GM12878 (cell line): ENCODE measurements around the gene FAM114A2. TPM values are rescaled to one million over a fixed set of nuclear protein-coding genes. Genes with fewer than 3 reads are reported as not detected.

Source experiments
- ATAC-seq: fragments of 200-7000 bp; cut with Tn5 transposase; 3 replicates; pipeline ENCODE4 v1.9.1; 2020; ENCODE audit warnings: mild to moderate bottlenecking, moderate library complexity
- BruUV-seq: library from RNA; stranded (reverse); fragments of 400-500 nt; replicated peaks from 2 replicates; lab custom pipeline; 2021; lab: Mats Ljungman, UMichigan
- CTCF ChIA-PET: fragments of 300-600 bp; sonication (Branson Sonifier 250); formaldehyde crosslinking; extraction: SDS; loops from one replicate; lab custom pipeline; 2021; ENCODE audit warnings: inconsistent platforms; lab: Yijun Ruan, JAX
- POLR2A ChIA-PET: fragments of 350-600 bp; formaldehyde crosslinking; extraction: SDS; loops from one replicate; lab custom pipeline; 2021; ENCODE audit warnings: inconsistent platforms; lab: Charles Lee
- RAD21 ChIA-PET: fragments of 300-600 bp; sonication (Branson Sonifier 250); formaldehyde crosslinking; loops from one replicate; lab custom pipeline; 2023; ENCODE audit warnings: antibody characterized with exemption; ENCODE audit not compliant: unreplicated experiment; lab: Charles Lee
- SMC1A ChIA-PET: fragments of 300-600 bp; sonication (Branson Sonifier 250); formaldehyde crosslinking; loops from one replicate; lab custom pipeline; 2023; ENCODE audit not compliant: unreplicated experiment, uncharacterized antibody; lab: Charles Lee
- DNase-seq: peaks from one replicate; pipeline ENCODE4 v3.0.0-alpha.2; 2011; ENCODE audit warnings: low read depth, low spot score
- FAIRE-seq: peaks from 3 replicates; lab custom pipeline; 2011; peaks lifted over from hg19 to GRCh38; lab: Jason Lieb, UNC
- H2AFZ ChIP-seq: 2 replicates; pipeline ENCODE4 v1.6.0; 2011; ENCODE audit warnings: low read depth, low read length, control low read depth; ENCODE audit not compliant: control insufficient read depth
- H3K27ac ChIP-seq: 2 replicates; pipeline ENCODE4 v1.5.1; 2011; ENCODE audit warnings: control low read depth; ENCODE audit not compliant: control insufficient read depth, insufficient read depth
- H3K27me3 ChIP-seq, 2 experiments: replicated peaks in 1 of 2; 2 replicates each; pipeline versions ENCODE4 v1.6.0 to v1.6.1; 2011; ENCODE audit warnings: low read length in 1 of 2; ENCODE audit not compliant: control insufficient read depth in 2 of 2, insufficient read depth in 2 of 2
- H3K36me3 ChIP-seq, 2 experiments: 2 replicates each; pipeline ENCODE4 v1.5.1; 2011; ENCODE audit warnings: low read length in 1 of 2; ENCODE audit not compliant: control insufficient read depth in 2 of 2, insufficient read depth in 2 of 2
- H3K4me1 ChIP-seq: 2 replicates; pipeline ENCODE4 v1.6.1; 2011; ENCODE audit warnings: mild to moderate bottlenecking, low read length, moderate library complexity, mixed read lengths; ENCODE audit not compliant: control insufficient read depth, insufficient read depth
- H3K4me2 ChIP-seq: 2 replicates; pipeline ENCODE4 v1.6.0; 2011; ENCODE audit warnings: control low read depth; ENCODE audit not compliant: control insufficient read depth, insufficient read depth
- H3K4me3 ChIP-seq: fragments of 200-600 bp; sonication (generic); 2 replicates; pipeline ENCODE4 v1.5.1; 2016
- H3K79me2 ChIP-seq: 2 replicates; pipeline ENCODE4 v1.6.0; 2011; ENCODE audit warnings: low read length; ENCODE audit not compliant: control insufficient read depth, insufficient read depth
- H3K9ac ChIP-seq: 2 replicates; pipeline ENCODE4 v1.8.0; 2011; ENCODE audit warnings: low read length, control low read depth, mixed read lengths; ENCODE audit not compliant: control insufficient read depth, insufficient read depth
- H3K9me3 ChIP-seq: replicated peaks from 3 replicates; pipeline ENCODE4 v1.5.1; 2011; ENCODE audit warnings: mild to moderate bottlenecking, low read length; ENCODE audit not compliant: control insufficient read depth, insufficient read depth
- H4K20me1 ChIP-seq: 2 replicates; pipeline ENCODE4 v1.6.0; 2011; ENCODE audit not compliant: control insufficient read depth, insufficient read depth
- BACH1 ChIP-seq: fragments of 450-650 bp; IDR thresholded peaks from 2 replicates; pipeline ENCODE4 v1.6.1; 2017; ENCODE audit warnings: mild to moderate bottlenecking, borderline replicate concordance
- BHLHE40 ChIP-seq, 2 experiments: fragments of 450-650 bp in 1 of 2; IDR thresholded peaks; 2 replicates each; pipeline ENCODE4 v1.6.1; 2011 to 2017; ENCODE audit warnings: low read depth in 2 of 2, borderline replicate concordance in 1 of 2, improper control_type of control experiment in 1 of 2, low read length in 1 of 2, mild to moderate bottlenecking in 1 of 2
- CHD1 ChIP-seq: IDR thresholded peaks from 2 replicates; pipeline ENCODE4 v1.6.1; 2012; ENCODE audit warnings: low read depth, low read length, improper control_type of control experiment
- E2F8 ChIP-seq: fragments of 450-650 bp; IDR thresholded peaks from 2 replicates; pipeline ENCODE4 v1.6.1; 2018; ENCODE audit warnings: mild to moderate bottlenecking, low read depth, moderate library complexity; ENCODE audit not compliant: partially characterized antibody
- E4F1 ChIP-seq: fragments of 450-650 bp; IDR thresholded peaks from 2 replicates; pipeline ENCODE4 v1.6.1; 2018; ENCODE audit warnings: borderline replicate concordance, mild to moderate bottlenecking; ENCODE audit not compliant: partially characterized antibody
- ETV6 ChIP-seq, 2 experiments: fragments of 450-650 bp in 1 of 2; IDR thresholded peaks in 1 of 2; conservative IDR thresholded peaks in 1 of 2; 2 replicates each; pipeline ENCODE4 v1.6.1; 2014; ENCODE audit warnings: antibody characterized with exemption in 1 of 2, borderline replicate concordance in 1 of 2, low read depth in 1 of 2, mild to moderate bottlenecking in 1 of 2, moderate library complexity in 1 of 2
- MAX ChIP-seq: IDR thresholded peaks from 2 replicates; pipeline ENCODE4 v1.6.1; 2012; ENCODE audit warnings: low read depth, low read length, improper control_type of control experiment
- NR2C2 ChIP-seq: IDR thresholded peaks from 2 replicates; pipeline ENCODE4 v1.6.1; 2011; ENCODE audit warnings: borderline replicate concordance, low read depth; ENCODE audit not compliant: control insufficient read depth, insufficient read length
- PAX8 ChIP-seq: fragments of 450-650 bp; IDR thresholded peaks from 2 replicates; pipeline ENCODE4 v1.6.1; 2017; ENCODE audit warnings: mild to moderate bottlenecking, moderate library complexity
- PBX3 ChIP-seq: IDR thresholded peaks from 2 replicates; pipeline ENCODE4 v1.6.1; 2011; ENCODE audit warnings: mild to moderate bottlenecking, low read depth, low read length, moderate library complexity; ENCODE audit not compliant: insufficient replicate concordance
- POLR2A ChIP-seq: IDR thresholded peaks from 2 replicates; pipeline ENCODE4 v1.6.1; 2011; ENCODE audit warnings: low read depth, mild to moderate bottlenecking, low read length
- POLR2AphosphoS2 ChIP-seq: IDR thresholded peaks from 2 replicates; pipeline ENCODE4 v1.6.1; 2011; ENCODE audit warnings: low read depth, mild to moderate bottlenecking, low read length, improper control_type of control experiment, moderate library complexity
- RBBP5 ChIP-seq: fragments of 200-600 bp; sonication (generic); conservative IDR thresholded peaks from 2 replicates; pipeline ENCODE4 v1.6.1; 2016
- SRF ChIP-seq, 2 experiments: IDR thresholded peaks; 2 replicates each; pipeline ENCODE4 v1.6.1; 2011; ENCODE audit warnings: low read depth in 2 of 2, low read length in 2 of 2, mild to moderate bottlenecking in 1 of 2, moderate library complexity in 1 of 2
- USF2 ChIP-seq: IDR thresholded peaks from 2 replicates; pipeline ENCODE4 v1.6.1; 2011; ENCODE audit warnings: low read depth, low read length, improper control_type of control experiment, borderline replicate concordance
- WGBS: methylation state at CpG from one replicate; pipeline ENCODE4 v1.1.6; 2016; ENCODE audit warnings: low lambda C conversion rate; ENCODE audit not compliant: insufficient replicate concordance, insufficient coverage; ENCODE audit errors: missing lambda C conversion rate; 5-methylcytosine and 5-hydroxymethylcytosine counted together
- in situ Hi-C: fragments of 300-500 bp; cut with MboI; formaldehyde crosslinking; loops from 9 replicates; pipeline ENCODE4 v1.14.3; 2018; ENCODE audit warnings: mixed read lengths
- intact Hi-C: fragments of 100-400 bp; cut with micrococcal nuclease; formaldehyde crosslinking; loops from one replicate; pipeline ENCODE4 v1.14.2; 2022; ENCODE audit not compliant: unreplicated experiment
- polyA plus RNA-seq, 11 experiments: library from polyadenylated mRNA; depleted of rRNA in 4 of 11; unstranded in 6 of 11; stranded (reverse) in 5 of 11; fragments of >200 nt; fragmentation: Nextera tagmentation in 4 of 11; fragmentation: Illumina TruSeq in 1 of 11; extraction: Ambion mirVana in 4 of 11; extraction: Trizol in 1 of 11; gene quantifications; 1 replicate in 1 of 11; 2 replicates in 10 of 11; pipeline versions ENCODE4 v1.2.1 to v1.2.3, GENCODE V29; 2011 to 2016; ENCODE audit warnings: inconsistent platforms in 2 of 11, missing spikeins in 2 of 11, low read depth in 1 of 11
- total RNA-seq, 4 experiments: library from RNA; depleted of rRNA in 3 of 4; stranded (reverse); fragments of >200 nt in 3 of 4; fragmentation: Illumina TruSeq in 1 of 4; extraction: Trizol in 1 of 4; gene quantifications; 2 replicates each; pipeline versions ENCODE4 v1.2.1 to v1.2.3, GENCODE V29; 2013 to 2021

Gene FAM114A2
- total and polyA plus RNA-seq, 10 of the 15 experiments (the other 5 are each of a cell fraction or from before 2014, with no cell fraction given), result 16.8 to 32.8 (median 24.3) TPM

- SMC1A ChIA-PET, result interaction anchor here (1.7 kb wide), 1 partner anchor 12 kb away, joined by 4 read pairs; no protein-coding TSS in a partner anchor
- Histone ChIP-seq H3K4me3 (no peak overlapping the region), H3K79me2 (no peaks in the 10 kb centered on the region), H3K9me3 (no peaks in the 10 kb centered on the region), H4K20me1 (no peaks in the 10 kb centered on the region), H3K4me2 (no peak overlapping the region), H3K4me1 (peaks cover 11% of the 10 kb centered on the region), H3K27ac (no peak overlapping the region), H3K36me3 (peaks cover 0 to 10% of the 10 kb centered on the region in 2 experiments; a peak in 1 of 4 replicates), H3K27me3 (no peaks in the 10 kb centered on the region), H3K9ac (no peak overlapping the region), H2AFZ (no peak overlapping the region)
- RAD21 ChIA-PET, result no interaction called here
- BruUV-seq, result no TSS peak
- POLR2A ChIA-PET, result interaction anchor here (1.2 kb wide), 1 partner anchor 12 kb away, joined by 5 read pairs; no protein-coding TSS in a partner anchor
- no peak for FAIRE-seq
- in situ Hi-C loops, result no loop called here
- intact Hi-C loops, result no loop called here
- WGBS, result 25% methylated on average over 4 of the region's 4 CpGs
- CTCF ChIA-PET, result interaction anchor here (1.2 to 3.8 kb wide), 3 partner anchors 15 to 467 kb away, joined by 3 to 14 read pairs (median 5); partner anchors contain the start of genes FAM114A2 and MFAP3
- DNase-seq, result no peak
- ATAC-seq, result no peak
- TF ChIP-seq MAX, result no peak
- no peak for TF ChIP-seq BACH1
- no peak for TF ChIP-seq PAX8
- no peak for TF ChIP-seq E2F8
- TF ChIP-seq SRF (IDR thresholded peaks at IDR 0.05; ENCODE audit: low read depth in 2 of 2, low read length in 2 of 2), result no peak
- TF ChIP-seq PBX3, result no peak
- TF ChIP-seq ETV6 (conservative IDR thresholded peaks at IDR 0.05 in 1 of 2, IDR thresholded peaks at IDR 0.05 in 1 of 2; ENCODE audit: borderline replicate concordance in 1 of 2, low read depth in 1 of 2), result no peak
- TF ChIP-seq NR2C2, result no peak
- TF ChIP-seq POLR2AphosphoS2, result no peak
- no peak for TF ChIP-seq E4F1
- TF ChIP-seq POLR2A, result no peak
- TF ChIP-seq RBBP5, result no peak
- no peak for TF ChIP-seq USF2
- no peak for TF ChIP-seq CHD1
- no peak for TF ChIP-seq BHLHE40 (IDR thresholded peaks at IDR 0.05; ENCODE audit: borderline replicate concordance in 1 of 2, low read depth in 2 of 2, low read length in 1 of 2)
Measured at GRCh38 chr5:154053468-154053867, 14.8 kb upstream of the FAM114A2 start.
